Natural killer cell (primary cell): Measurements from ENCODE around the gene MLC1. TPM values are rescaled to one million over a fixed set of nuclear protein-coding genes. Genes with fewer than 3 reads are reported as not detected.

Experiments used
- ATAC-seq, 3 donors: fragments of 150-1000 bp in 2 of 3; fragments of 200-7000 bp in 1 of 3; cut with Tn5 transposase; 1 replicate in 1 of 3; 2 replicates in 2 of 3; pipeline ENCODE4 v1.10.0; 2021; ENCODE audit warnings: mild to moderate bottlenecking in 2 of 3, moderate library complexity in 2 of 3
- DNase-seq, 2 donors: peaks; one replicate each; pipeline versions ENCODE4 v3.0.0 to v3.0.0-alpha.2; 2013 to 2021; ENCODE audit warnings: mixed read lengths in 1 of 2
- H3K27ac ChIP-seq: one replicate; pipeline ENCODE4 v1.5.1; 2013; ENCODE audit warnings: mild to moderate bottlenecking, low read length
- H3K27me3 ChIP-seq: one replicate; pipeline ENCODE4 v1.6.1; 2013; ENCODE audit warnings: low read length; ENCODE audit not compliant: control insufficient read depth, insufficient read depth
- H3K36me3 ChIP-seq: one replicate; pipeline ENCODE4 v1.6.1; 2013; ENCODE audit warnings: low read length; ENCODE audit not compliant: control insufficient read depth, insufficient read depth
- H3K4me1 ChIP-seq: one replicate; pipeline ENCODE4 v1.6.1; 2013; ENCODE audit warnings: low read length; ENCODE audit not compliant: control insufficient read depth, insufficient read depth
- H3K4me3 ChIP-seq: one replicate; pipeline ENCODE4 v1.5.1; 2013; ENCODE audit warnings: low read length
- H3K9me3 ChIP-seq: one replicate; pipeline ENCODE4 v1.6.1; 2013; ENCODE audit warnings: low read length; ENCODE audit not compliant: control insufficient read depth, insufficient read depth
- H3K27ac Mint-ChIP-seq, 2 donors: one replicate each; pipeline ENCODE4 v1.8.0; 2022; ENCODE audit warnings: mild to moderate bottlenecking in 2 of 2, mixed read lengths in 2 of 2, moderate library complexity in 1 of 2
- H3K27me3 Mint-ChIP-seq, 2 donors: one replicate each; pipeline ENCODE4 v1.8.0; 2022; ENCODE audit warnings: low read depth in 2 of 2, mixed read lengths in 2 of 2
- H3K36me3 Mint-ChIP-seq: one replicate; pipeline ENCODE4 v1.8.0; 2022; ENCODE audit warnings: mixed read lengths
- H3K4me1 Mint-ChIP-seq, 2 donors: one replicate each; pipeline ENCODE4 v1.8.0; 2022; ENCODE audit warnings: mixed read lengths in 2 of 2
- H3K4me3 Mint-ChIP-seq: one replicate; pipeline ENCODE4 v1.8.0; 2022; ENCODE audit warnings: mild to moderate bottlenecking, moderate library complexity, mixed read lengths
- H3K9me3 Mint-ChIP-seq, 2 donors: one replicate each; pipeline ENCODE4 v1.8.0; 2022; ENCODE audit warnings: mixed read lengths in 2 of 2
- CTCF ChIP-seq: fragments of 200-600 bp; IDR thresholded peaks from one replicate; pipeline ENCODE4 v1.8.0; 2022; ENCODE audit warnings: antibody characterized with exemption
- whole genome bisulfite sequencing: methylation state at CpG from one replicate; pipeline ENCODE4 v1.1.7; 2013; ENCODE audit warnings: missing lambda C conversion rate; ENCODE audit not compliant: insufficient coverage; 5-methylcytosine and 5-hydroxymethylcytosine counted together
- intact Hi-C: fragments of 100-400 bp; cut with micrococcal nuclease; formaldehyde crosslinking; loops from one replicate; pipeline ENCODE4 v1.14.2; 2022
- total RNA-seq, 4 donors: library from RNA; stranded (reverse); fragments of 120-200 nt in 1 of 4; gene quantifications; one replicate each; pipeline versions ENCODE4 v1.2.3 to v1.2.4, GENCODE V29; 2013 to 2022

The MLC1 gene
- total RNA-seq, 3 donors from 2014 or later (not counting 1 experiment from before 2014, with no cell fraction given): 67.7 to 96.1 (median 73.7) TPM

- no peak for TF ChIP-seq CTCF
- DNase-seq: no peak
- Histone ChIP-seq H3K27ac (no peak overlapping the region), H3K27me3 (peaks cover 2% of the 10 kb centered on the region), H3K36me3 (peaks cover 8% of the 10 kb centered on the region), H3K4me1 (peaks cover 9% of the 10 kb centered on the region), H3K4me3 (no peak overlapping the region), H3K9me3 (no peaks in the 10 kb centered on the region)
- Mint-ChIP-seq H3K36me3 (no peaks in the 10 kb centered on the region), H3K27me3 (peaks cover 0 to 2% of the 10 kb centered on the region in 2 donors), H3K4me1 (no peaks in the 10 kb centered on the region), H3K4me3 (no peak overlapping the region), H3K27ac (no peak overlapping the region), H3K9me3 (no peaks in the 10 kb centered on the region)
- WGBS: 92% methylated on average over 19 of the region's 19 CpGs
- intact Hi-C loops: no loop called here
- ATAC-seq: no peak
Observed at GRCh38 chr22:50062509-50063135, 22.6 kb downstream of the MLC1 start.

GRCh38 chr22:50061824-50062355 is 23.3 kb downstream of the MLC1 start:
- Histone ChIP-seq H3K27me3 (peaks cover 3% of the 10 kb centered on the region), H3K36me3 (peaks cover 8% of the 10 kb centered on the region), H3K4me1 (peaks cover 9% of the 10 kb centered on the region), H3K9me3 (no peaks in the 10 kb centered on the region), H3K4me3 (no peak overlapping the region), H3K27ac (no peak overlapping the region)
- DNase-seq (no peak), ATAC-seq (no peak)
- WGBS: 70% methylated on average over 17 of the region's 17 CpGs
- intact Hi-C loops: no loop called here
- Mint-ChIP-seq H3K4me3 (no peak overlapping the region), H3K36me3 (no peaks in the 10 kb centered on the region), H3K9me3 (no peaks in the 10 kb centered on the region), H3K4me1 (no peaks in the 10 kb centered on the region), H3K27ac (no peak overlapping the region), H3K27me3 (peaks cover 0 to 3% of the 10 kb centered on the region in 2 donors)
- TF ChIP-seq CTCF: no peak

GRCh38 chr22:50061141-50061823 is 23.9 kb downstream of the MLC1 start:
- Histone ChIP-seq H3K36me3 (peaks cover 8% of the 10 kb centered on the region), H3K9me3 (no peaks in the 10 kb centered on the region), H3K27me3 (peaks cover 3% of the 10 kb centered on the region), H3K27ac (no peak overlapping the region), H3K4me3 (no peak overlapping the region), H3K4me1 (peaks cover 9% of the 10 kb centered on the region)
- intact Hi-C loops: no loop called here
- no peaks in the 10 kb centered on the region for H3K4me1 Mint-ChIP-seq
- H3K9me3 Mint-ChIP-seq: no peaks in the 10 kb centered on the region
- peaks cover 0 to 3% of the 10 kb centered on the region in 2 donors for H3K27me3 Mint-ChIP-seq
- 71% methylated on average over 27 of the region's 27 CpGs for WGBS
- H3K36me3 Mint-ChIP-seq: no peaks in the 10 kb centered on the region
- no peak for TF ChIP-seq CTCF
- H3K4me3 Mint-ChIP-seq: no peak overlapping the region
- H3K27ac Mint-ChIP-seq: peak overlapping the region in 1 of 2 donors; percentile 58
- no peak for ATAC-seq
- no peak for DNase-seq
